ENCODE results near the gene EFR3B.
"Not testable (repeated sequence)": the region's sequence is repeated elsewhere in the genome, so short reads cannot be mapped to it uniquely, and the experiment has no call there.

The EFR3B gene

DNA sequence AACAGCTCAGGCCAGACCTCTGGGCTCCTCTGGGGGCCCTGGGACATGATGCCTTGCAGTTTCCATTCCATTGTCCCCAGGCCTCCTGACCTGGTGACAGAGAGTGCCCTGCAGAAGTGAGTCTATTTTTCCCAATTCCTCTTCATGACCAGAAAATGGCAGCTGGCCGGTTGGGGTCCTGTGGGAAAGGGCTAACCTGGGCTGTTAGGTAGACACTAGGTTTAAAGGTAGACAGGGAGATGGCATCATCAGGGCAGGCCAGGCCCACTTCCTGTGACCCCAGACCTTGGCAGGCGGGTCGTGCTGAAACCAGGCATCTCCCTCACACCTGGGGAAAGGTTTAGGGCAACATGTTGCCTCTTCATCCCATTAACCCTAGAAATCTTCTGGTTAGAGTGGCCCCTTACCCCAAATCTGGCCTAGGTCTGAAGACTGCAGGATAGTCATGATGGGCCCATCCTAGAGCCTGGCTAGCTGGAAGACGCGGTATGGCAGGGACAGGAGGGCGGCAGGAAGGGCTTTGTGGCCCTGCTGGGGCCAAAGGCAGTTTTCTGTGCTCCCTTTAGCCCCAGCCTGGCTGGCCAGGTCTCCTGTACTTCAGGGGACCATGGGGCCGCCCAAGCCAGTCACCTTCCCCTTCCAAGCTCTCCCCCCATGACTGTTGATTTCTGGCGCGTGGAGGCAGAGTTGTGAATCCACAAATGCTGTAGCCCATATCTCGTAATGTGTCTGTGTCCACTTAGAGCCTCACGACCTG, 116.4 kb downstream of the EFR3B start:
- peak; percentile 22 for DNase-seq

DNA sequence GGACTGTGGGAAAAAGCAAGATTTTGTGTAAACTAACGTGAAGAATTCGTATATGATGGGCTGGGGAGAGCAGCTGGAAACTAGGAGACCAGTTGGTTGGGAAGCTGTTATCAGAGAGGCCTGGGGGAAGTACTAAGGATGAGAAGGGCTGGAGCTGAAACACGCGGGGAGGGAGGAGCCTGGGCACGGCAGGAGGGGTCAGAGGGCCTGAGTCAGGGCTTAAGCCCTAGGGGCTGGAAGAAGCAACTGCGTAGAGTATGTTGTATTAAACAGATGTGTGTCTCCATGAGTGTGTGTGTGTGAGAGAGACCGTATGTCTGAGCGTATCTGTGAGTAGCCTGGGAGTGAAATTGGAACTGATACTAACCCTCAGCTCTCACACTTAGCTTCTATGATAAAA, 118.1 kb downstream of the EFR3B start:
- peak; percentile 87 for DNase-seq

DNA sequence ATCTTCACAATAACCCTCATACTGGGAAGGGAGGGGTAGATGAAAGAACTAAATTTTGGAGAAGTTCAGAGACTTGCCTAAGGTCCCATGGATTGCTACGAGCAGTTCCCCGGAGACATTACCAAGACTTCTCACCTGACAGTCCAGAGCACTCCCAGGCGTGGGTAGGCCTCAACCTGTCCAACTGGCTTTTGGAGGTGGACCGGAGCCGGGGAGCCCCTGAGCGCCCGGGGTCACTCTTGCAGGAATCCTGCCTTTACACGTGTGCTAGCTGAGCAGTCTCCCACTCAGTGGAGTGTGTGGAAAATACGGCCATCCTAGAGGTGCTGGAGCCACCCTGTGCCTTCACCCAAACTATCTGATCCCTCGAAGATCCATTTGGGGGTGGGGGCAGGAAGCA, 118.5 kb downstream of the EFR3B start:
- DNase-seq, result peak; percentile 51

DNA sequence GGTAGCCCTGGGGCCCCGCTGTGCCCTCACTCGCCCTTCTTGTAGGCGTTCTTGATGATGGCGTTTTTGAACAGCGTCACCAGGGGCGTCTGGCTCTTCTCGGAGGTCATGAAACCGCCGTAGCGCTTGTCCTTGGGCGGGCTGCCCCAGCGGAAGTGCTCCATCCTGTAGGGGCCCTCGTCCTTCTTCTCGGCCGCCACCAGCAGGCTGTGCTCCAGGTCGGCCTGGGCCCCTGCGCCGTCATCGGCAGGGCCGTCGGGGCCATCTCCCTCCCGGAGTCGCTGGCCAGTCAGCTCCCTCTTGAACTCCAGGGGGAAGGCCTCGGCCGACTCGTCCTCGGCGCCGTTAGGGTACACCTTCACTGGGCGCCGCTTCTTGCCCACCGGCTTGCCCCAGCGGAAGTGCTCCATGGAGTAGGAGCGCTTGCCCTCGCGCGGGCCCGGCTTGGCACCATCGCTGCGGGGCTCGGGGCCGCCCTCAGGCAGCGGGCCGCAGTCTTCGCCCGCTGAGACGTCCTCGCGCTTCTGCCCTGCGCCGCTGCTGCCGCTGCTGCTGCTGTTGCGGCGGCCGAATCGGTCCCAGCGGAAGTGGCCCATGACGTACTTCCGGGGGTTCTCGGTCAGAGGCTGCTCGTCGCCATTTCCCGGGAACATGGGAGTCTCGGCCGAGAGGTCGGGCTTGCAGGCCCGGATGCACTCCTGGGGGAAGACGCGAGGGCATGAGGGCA, 119.3 kb downstream of the EFR3B start:
- DNase-seq, result peak; percentile 50

DNA sequence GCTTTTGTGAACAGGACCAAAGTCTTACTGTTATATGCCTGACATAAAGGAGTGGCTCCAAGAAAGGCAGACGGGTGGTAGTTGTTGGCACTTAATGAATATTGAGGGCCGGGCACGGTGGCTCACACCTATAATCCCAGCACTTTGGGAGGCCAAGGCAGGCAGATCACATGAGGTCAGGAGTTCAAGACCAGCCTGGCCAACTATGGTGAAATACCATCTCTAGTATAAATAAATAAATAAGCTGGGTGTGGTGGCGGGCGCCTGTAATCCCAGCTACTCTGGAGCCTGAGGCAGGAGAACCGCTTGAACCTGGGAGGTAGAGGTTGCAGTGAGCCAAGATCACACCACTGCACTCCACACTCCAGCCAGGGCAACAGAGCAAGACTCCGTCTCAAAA, 120.2 kb downstream of the EFR3B start:
- DNase-seq, result not testable (repeated sequence)

DNA sequence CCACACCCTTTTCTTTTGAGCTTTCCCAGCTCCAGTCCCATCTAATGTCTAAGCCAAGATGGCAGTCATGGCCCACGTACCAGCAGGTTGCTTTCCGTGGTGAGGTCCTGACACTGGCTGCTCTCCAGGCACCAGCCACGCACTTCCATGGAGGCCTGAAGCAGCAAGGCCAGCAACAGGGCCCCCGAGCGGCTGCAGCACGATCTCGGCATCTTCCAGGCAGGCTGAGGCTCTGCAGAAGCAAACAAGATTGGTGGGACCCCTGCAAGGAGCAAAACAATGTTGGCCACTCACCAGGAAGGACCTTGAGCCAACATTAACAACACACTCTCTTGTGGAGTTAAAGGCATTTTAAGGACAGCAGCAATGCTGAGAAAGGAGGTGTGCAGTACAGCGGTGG, 122.7 kb downstream of the EFR3B start:
- DNase-seq, result peak; percentile 41

DNA sequence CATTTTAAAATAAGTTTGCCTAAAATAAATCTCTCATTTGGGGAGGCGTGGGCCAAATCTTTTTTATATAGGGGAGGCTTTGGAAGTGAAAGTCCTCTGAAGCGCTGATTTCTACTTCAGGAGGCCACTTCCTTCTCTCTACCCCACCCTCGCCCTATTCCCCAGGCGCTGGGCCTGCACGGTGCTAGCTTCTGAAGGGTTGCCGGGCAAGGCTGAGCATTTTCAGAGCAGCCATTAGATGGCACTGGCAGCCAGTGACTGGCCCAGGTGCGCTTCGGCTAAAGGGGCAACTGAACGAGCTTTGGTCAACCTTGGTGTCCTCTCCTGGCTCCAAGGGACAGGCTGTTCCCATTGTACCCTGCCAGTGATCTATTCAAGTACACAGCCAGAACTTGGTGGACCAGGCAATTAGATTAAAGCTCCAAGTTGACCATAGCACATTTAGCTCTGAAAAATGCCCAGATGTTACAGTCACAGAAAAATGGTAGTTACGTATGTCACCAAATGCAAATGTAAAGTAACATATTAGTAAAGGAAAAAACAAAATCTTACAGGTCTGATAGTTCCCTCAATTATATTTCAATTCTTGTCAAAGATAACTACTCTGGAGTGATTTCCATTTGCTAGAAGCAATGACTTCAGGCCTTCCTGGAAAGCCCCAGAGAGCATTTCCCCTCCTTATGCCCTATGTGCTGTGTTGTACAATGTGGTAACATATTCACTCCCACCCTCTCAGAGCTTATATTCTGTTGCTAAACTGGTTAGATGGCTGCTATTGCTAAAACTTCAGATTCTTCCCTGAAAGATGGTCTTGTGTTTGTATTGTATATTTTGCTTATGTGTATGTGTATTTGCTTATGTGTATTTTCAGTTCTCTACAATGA, 124.4 kb downstream of the EFR3B start:
- peak; percentile 75 for DNase-seq

DNA sequence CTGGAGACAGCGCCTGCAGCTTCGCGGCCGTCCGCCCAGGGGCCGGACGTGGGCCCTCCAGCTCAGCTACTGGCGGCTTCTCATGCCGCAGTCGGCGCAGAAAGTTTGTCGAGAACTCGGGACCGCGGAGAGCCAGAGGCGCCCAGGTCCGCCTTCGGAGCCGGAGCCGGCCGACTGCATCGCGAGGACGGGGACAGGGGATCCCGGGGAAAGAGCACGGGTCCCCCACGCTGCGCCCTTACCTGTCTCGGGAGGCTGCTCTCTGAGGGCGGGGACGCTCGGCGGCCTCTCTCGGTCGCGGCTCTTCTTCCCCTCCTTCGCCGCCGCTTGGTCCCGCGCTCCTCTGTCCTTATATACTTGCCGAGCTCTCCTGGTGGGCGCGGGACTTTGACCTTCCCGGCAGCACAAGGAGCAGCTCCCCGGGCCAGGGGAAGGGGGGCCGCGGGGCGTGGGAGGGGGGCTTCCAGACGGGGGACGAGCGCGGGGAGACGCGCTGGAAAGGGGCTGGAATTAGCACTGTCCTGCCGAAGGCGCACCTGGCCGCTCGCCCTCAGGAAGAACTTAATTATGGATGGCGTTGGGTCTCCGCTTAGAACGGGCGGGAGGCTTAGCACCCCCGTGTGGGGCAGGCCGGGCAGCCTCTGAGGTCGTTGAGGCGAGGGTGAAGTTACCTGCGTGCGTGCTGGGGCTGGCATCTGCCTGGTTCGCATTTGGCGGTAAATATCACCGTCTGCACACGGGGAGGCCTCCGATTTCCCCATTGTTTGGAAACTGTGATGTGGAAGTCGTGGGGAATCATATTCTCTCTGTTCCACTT, 126.6 kb downstream of the EFR3B start, which contains the start of gene POMC:
POMC (minus strand) TSS at position 325 of the 817 bp plus-strand sequence. CDS start 3,808 bp downstream, outside the sequence.
- DNase-seq, result peak; percentile 80

DNA sequence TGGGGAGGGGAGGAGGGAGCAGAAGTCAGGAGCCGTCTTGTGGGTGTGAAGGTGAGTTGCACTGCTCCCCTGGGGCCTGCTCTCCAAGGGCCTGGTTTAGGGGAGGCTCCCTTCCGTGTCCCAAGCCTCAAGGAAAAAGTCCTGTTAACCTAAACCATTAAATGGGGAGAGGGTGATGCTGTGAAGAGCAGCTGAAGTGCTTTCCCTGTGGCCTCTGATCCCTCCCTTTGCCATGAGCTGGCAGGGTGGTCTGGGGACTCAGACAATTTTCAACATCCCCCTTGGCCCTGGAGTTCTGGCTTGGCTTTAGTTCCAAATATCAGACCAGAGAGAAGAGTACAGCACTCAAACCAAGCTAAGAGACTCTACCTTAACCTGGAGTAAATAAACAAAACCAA, 127.2 kb downstream of the EFR3B start:
- no peak for DNase-seq

DNA sequence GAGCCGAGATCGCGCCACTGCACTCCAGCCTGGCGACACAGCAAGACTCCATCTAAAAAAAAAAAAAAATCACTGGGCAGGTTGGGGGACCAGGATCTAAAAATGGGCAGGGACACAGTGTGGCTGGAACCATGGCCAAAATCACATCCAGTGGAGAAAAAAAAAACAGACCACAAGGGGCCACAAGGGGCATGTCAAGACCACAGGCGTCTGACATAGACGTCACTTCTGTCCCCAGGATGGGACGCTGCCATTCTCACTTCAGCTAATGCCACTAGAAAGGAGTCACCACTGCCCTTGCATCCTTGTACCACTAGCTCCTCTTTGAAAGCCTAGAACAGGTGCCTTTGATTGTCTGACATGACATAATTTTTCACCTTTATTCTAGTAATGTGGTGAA, 129.0 kb downstream of the EFR3B start:
- DNase-seq, result no peak

DNA sequence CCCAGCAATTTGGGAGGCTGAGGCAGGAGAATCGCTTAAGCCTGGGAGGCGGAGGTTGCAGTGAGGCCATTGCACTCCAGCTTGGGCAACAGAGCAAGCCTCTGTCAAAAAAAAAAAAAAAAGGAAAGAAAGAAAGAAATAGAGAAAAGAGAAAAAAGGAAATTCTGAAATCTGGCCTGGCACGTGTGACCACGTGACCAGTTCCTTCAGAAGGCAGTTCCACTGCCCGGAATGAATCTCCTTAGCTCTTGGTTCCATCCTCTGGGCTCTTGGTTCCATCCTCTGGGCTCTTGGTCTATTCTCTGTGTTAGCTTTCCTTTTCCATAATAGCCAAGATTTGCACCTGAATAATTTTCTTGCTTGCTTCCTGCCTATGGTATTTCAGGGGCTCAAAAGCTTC, 131.8 kb downstream of the EFR3B start:
- DNase-seq, result no peak

DNA sequence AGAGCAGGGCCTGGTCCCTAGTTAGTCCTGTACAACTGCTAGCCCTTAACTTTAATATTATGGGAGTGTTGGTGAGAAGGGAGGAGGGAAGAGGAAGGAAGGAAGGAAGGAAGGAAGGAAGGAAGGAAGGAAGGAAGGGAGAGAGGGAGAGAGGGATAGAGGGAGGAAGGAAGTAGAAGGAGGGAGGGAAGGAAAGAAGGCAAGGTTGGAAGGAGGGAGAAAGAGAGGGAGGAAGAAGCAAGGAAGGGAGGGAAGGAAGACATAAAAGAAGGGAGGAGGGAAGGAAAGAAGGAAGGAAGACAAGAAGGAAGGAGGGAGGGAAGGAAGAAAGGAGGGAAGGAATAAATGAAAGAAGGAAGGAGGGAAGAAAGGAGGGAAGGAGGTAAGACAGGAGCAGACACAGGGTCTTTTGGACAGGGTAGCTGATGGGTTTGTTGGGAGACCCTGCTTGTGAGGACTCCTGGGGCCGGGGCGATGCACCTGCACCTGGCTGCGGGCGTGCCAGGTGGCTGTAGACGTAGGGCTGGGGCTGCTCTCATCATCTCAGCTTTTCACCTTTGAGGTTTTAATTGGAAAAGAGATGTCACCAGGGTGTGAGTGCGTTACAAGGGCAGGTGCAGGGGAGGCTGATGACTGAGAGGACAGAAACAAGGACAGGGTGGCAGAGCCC, 132.5 kb downstream of the EFR3B start:
- no peak for DNase-seq

DNA sequence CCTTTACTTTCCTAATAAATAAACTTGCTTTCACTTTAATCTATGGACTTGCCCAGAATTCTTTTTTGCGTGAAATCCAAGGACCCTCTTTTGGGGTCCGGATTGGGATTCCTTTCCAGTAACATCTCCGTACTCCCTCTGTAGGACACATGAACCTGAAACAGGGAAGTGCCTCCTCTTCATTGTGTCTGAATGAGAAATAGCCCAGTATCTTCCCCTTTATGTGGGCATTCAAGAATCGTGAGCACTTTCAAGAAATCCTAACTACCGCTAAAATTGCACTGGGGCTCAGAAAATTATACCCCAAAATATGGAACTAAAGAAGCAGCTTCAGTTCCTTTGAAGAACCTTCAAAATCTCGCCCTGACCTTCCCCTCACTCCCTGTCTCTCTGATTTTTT, 134.3 kb downstream of the EFR3B start:
- no peak for DNase-seq

DNA sequence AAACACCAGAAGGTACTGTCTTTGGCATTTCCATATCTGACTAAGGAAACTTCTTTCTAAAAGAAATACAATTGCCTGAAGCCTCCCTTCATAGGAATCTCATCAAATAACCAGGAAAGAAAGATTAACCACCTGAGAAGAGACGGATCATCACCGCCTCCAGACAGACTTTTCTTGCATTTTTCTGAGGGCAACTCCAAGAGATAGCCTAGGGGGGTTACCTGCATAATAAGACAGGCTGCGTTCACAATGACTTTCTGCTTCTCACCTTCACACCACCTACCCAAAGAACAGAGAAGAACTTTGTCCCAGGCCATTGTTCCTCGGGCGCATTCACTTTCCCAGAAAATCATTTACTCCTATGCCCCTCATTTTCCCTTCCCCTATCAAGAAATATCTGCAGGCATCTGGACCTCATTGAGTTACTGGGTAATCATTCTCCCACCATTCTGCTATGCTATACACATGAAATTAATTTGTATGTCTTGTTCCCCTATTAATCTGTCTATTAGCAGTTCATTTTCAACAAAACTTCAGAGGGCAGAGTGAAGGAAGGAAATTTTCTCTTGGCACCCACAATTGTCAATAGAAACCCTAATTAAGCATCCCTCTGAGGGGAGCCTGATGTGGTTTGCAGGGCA, 134.8 kb downstream of the EFR3B start:
- no peak for DNase-seq

DNA sequence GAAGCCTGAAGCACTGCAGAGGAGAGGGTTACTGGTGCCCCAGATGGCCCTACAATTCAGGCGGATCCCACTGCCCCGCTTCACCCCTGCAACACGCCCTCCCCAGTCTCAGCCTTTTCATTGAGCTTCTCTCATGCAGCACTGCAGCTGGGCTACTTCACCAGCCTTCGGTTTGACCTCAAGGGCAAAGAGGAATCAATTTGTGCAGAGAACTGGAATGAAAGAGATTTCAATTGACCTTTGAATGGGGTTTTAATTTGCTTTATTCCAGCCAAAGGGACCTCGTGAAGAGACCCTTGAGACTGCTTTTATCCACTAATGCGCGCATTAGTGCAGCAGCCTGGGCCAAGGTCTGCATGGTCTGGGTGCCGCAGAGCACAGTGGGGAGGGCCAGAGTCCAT, 135.3 kb downstream of the EFR3B start:
- DNase-seq, result no peak

DNA sequence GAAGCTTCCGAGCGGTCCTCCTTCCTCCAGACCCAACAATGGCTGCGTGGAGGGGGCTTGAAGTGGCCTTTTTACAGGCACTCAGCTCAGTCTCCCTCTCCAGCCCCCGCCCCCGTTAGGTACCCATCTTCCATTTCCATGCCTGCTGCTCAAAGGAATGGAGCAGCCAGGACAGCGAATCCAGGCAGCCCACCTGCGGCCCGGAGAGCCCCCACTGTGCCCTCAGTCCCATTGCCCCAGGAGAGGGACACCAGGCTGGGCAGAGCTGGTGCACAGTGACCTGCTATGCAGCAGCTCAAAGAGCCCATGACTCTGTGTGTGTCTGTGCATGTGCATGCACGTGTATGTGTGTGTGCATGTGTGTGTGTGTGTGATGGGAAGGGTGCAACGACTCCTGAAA, 137.1 kb downstream of the EFR3B start:
- no peak for DNase-seq

DNA sequence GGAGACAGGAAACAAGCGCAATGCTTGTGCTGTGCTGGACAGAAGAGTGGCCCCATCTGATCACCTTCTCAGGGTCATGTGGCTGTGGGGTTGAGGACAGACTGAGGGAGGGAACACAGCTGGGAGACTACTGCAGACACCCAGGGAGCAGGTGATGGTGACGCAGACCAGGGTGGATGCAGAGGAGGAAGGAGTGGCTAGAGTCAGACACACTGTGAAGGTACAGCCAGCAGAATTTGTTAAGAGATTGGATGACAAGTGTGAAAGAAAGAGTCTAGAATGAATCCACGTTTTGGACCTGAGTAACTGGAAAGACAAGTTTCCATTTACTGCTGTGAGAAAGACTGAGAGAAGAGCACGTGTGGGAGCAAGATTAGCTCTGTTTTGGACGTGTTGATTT, 142.4 kb downstream of the EFR3B start:
- DNase-seq, result no peak

DNA sequence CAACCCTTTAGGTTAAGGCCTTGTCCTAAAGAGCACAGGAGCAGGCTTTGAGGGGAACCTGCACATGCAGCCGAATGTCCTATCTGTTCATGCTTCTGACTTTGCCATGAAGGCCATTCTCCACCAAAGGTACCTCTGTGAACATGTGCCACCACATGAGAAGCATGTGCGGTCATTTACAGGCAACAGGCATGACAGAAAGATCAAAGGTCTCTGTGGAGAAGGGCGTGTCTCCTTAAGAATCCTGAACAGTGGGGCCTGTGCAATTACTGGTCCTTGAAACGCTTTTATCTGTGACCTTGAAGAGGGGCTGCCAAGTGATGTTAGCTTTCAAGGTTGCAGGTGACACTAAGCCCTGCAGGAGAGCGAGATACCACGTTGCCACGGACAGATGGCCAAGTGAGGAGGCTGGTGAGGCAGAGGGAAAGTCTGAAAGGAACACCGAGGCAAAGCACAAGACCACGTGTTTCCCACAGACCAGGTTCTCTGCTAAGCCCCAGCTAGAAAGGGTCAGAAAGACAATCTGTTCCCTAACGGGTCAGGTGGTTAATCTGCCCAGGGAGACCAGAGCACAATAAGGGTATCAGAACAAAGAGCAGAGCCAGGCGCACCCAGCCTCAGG, 146.0 kb downstream of the EFR3B start:
- DNase-seq, result no peak

DNA sequence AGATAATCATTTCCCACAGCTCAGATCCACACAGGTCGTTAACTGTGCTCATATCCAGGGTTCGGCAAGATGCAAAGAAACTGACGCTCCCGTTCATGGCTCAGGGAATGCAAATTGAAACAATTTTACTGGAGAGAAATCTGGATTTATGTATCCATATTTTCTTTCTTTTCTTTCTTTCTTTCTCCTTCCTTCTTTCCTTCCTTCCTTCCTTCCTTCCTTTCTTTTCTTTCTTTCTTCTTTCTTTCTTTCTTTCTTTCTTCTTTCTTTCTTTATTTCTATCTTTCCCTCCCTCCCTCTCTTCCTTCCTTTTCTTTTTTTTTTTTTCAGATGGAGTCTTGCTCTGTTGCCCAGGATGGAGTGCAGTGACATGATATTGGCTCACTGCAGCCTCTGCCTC, 146.5 kb downstream of the EFR3B start:
- DNase-seq, result no peak

DNA sequence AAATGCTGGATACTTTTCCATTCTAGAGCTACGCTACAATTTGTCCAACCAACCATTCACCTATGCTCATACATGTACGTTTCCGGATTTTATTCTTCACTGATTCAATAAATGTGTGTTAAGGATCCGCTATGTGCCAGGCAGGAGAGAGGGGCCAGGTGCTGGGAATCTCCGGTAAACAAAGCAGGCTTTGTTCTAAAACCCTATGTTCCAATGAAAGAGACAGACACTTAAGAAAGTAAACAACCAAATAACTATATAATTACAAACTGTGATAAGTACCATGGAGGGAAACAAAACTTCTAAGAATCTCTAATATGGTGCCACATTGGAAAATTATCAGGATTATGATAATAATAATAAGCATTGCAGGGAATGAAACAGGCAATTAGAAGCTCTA, 148.7 kb downstream of the EFR3B start:
- DNase-seq, result peak; percentile 42

DNA sequence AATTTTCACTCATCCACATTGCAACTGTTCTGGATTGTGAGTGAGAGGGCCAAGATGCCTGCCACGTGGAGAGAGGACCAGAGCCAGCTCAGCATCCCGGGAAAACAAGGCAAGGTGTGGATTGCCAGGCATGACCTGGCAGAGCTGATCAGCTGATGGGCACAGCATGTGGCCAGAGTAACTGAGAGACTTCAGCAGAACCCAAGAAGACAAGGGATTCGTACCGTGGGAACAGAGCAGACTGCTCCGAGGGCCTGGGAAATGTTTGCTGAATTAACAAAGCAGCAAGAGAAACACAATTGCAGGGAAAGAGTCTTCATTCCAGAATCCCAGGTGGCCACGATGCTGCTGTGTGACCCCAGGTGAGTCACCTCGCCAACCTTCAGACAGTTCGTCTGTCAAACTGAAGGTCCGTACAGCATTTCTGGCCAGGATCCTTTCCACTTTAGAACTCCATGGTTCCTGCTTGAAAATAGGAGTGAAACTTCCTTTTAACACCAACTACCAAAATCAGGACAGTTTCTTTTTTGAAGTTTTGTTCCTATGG, 152.8 kb downstream of the EFR3B start:
- peak; percentile 68 for DNase-seq

All from islet precursor cell (in vitro differentiated cells).